ENCODE results near the gene OR1L6. TPM values are rescaled to one million over a fixed set of nuclear protein-coding genes. Genes with fewer than 3 reads are reported as not detected.

The OR1L6 gene
- polyA plus RNA-seq (ENCODE audit: insufficient read length in 3 of 3), result not detected
- long read RNA-seq, donor 1, result 0 reads
- long read RNA-seq, donor 2, result 0 reads
- long read RNA-seq, donor 3, result 0 reads
- long read RNA-seq, donor 4, result 0 reads
- long read RNA-seq, donor 5, result 0 reads
- long read RNA-seq, donor 6, result 0 reads
- long read RNA-seq, donor 7, result 0 reads
- long read RNA-seq, donor 8, result 0 reads
- long read RNA-seq, donor 9, result 0 reads
- long read RNA-seq, donor 10, result 0 reads
- long read RNA-seq, donor 11, result 0 reads
- long read RNA-seq, donor 12, result 0 reads
- long read RNA-seq, donor 13, result 0 reads
- long read RNA-seq, donor 14, result 0 reads
- long read RNA-seq, donor 15, result 0 reads
- long read RNA-seq, donor 16, result 0 reads

- no peak for DNase-seq
Observed at GRCh38 chr9:122742003-122742402, at the start of gene OR1L6. OR1L6 (plus strand) TSS chr9:122742303; CDS start chr9:122749848, 7,545 bp downstream.

- DNase-seq, result no peak
Observed at GRCh38 chr9:122695696-122696095, 46.4 kb upstream of the OR1L6 start.

DNA sequence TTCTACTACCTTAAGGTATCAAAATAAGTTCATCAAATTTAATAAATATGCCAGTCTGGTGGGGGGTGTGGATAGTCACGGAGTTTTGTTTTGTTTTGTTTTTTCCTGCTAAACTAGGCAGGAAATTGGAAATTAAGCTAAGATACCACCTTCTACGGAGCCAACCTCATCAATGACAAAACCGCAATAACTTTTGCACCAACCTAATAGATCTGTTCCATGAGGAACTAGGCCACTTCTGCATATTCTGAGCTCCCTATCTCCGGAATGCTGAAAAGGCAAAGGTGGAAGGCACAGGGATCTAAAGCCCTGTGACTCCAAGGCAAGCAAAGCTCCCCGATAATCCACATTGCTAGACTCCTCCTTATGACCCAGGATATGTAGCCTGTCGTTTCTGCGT, 24.1 kb upstream of the OR1L6 start:
- no peak for DNase-seq

GRCh38 chr9:122719218-122719617, 22.9 kb upstream of the OR1L6 start:
- DNase-seq, result no peak

GRCh38 chr9:122723690-122724089, 18.4 kb upstream of the OR1L6 start, which contains the start of gene OR1L4:
OR1L4 (plus strand) TSS chr9:122723990; CDS start chr9:122723990, 0 bp downstream.
- DNase-seq, result no peak

GRCh38 chr9:122754825-122755224, 12.7 kb downstream of the OR1L6 start:
- DNase-seq, result no peak

GRCh38 chr9:122767817-122768216, 25.7 kb downstream of the OR1L6 start:
- no peak for DNase-seq

DNA sequence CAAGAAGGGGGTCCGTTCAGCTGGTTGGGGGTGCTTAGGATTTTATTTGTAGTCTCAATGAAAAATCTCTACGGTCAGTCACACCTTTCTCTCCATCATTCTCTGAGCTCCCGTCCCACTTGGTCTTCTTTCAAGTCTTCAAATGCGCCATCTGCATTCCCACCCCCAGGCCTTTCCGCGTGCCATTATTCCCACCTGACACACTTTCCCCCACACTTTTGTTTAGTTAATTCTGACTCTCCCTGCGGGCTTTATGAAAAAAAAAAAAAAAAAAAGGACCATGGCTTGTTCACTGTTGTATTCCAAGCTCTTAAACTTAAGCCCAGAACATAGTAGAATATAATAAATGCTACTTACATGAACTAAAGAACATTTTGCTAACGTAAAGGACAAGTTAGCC, 34.9 kb downstream of the OR1L6 start:
- no peak for DNase-seq

- no peak for DNase-seq
Observed at GRCh38 chr9:122777935-122778627, 36.0 kb downstream of the OR1L6 start.

GRCh38 chr9:122779181-122779580, 37.1 kb downstream of the OR1L6 start:
- no peak for DNase-seq

- no peak for DNase-seq
Observed at GRCh38 chr9:122780026-122780425, 37.9 kb downstream of the OR1L6 start.

- no peak for DNase-seq
Observed at GRCh38 chr9:122781671-122782070, 39.6 kb downstream of the OR1L6 start.

DNA sequence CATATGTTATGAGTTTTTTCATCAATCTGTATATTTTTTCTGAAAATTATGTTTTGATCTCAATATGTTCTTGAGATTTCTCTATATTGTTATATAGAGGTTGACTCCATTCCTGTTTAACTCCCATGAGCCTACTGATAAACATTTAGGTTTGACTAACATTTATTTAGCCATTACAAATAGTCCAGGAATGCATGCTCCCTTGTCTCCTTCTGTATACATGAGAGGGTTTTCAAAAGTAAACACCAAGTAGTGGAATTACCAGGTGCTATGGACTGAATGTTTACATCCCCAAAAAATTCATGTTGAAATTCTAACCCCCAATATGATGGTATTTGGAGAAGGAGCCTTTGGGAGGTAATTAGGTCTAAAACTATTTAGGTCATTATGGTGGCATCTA, 43.2 kb downstream of the OR1L6 start:
- DNase-seq, result no peak

GRCh38 chr9:122786338-122786737, 44.2 kb downstream of the OR1L6 start:
- no peak for DNase-seq

- no peak for DNase-seq
Observed at GRCh38 chr9:122788831-122789230, 46.7 kb downstream of the OR1L6 start, which contains the start of gene OR5C1. OR5C1 (plus strand) TSS chr9:122788933; CDS start chr9:122788933, 0 bp downstream.

- no peak for DNase-seq
Observed at GRCh38 chr9:122789256-122790046, 47.3 kb downstream of the OR1L6 start.

DNA sequence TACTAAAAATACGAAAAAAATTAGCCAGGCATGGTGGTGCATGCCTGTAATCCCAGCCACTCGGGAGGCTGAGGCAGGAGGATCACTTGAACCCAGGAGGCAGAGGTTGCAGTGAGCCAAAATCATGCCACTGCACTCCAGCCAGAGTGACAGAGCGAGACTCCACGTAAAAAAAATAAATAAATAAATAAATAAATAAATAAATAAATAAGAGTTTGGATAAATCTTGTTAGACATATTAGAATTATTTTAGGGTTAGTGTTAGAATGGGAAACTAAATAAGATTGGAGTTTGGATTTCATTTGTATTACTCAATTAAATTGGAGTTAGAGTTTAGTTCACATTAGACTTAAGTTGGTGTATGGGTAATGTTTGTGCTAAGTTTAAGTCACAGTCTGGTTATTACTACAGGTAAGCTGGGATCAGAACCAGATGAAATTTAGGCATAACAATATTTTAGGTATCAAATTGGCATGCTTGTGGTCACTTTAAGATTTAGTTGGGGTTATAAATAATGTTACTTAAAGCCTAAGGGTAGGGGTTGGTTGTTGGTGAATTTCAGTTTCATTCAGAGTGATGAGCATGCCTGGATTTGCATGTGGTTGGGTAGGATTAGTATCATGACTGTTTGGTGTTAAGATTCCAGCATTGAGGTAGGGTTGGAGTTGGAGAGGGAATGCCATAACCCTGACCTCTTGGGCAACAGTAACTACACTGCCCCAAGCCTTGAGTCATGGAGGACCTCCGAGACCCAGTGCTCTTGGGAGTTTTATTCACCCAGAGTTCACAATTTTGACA, 50.0 kb downstream of the OR1L6 start:
- no peak for DNase-seq

DNA sequence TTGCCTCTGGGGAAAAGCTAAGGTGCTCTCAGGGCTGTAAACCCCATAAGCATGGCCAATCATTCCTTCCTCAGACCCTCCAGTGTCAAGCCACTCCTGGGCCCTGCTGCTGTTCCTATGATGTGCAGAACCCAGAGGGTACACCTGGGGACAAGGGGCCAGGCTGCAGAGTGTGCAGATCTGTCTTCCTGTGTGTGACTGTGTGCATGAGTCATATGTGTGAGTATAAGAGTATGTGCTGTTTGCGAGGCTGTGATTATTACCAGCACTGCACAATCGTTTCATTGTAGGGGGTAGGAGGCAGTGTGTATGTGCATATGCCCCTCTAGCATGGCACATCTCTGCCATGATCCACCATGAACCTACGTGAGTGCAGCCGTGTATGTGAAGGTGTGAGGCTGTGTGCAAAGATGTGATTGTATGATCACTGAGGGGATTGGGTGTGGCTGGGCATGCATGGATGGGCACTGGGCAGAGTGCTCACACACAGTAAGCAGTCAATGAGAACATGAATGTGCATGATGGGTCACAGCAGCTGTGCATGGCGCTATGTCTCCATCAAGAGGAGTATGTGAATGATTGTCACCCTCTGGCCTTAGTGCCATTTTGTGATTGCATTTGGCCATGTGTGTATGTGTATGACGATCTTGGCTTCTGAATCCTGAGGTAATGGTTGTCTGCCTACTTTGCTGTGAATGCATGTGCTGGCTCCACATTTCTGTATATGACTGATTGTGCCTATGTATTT, 55.4 kb downstream of the OR1L6 start:
- DNase-seq, result no peak
